ENCODE data around the gene ROR1. TPM values are rescaled to one million over a fixed set of nuclear protein-coding genes. Genes with fewer than 3 reads are reported as not detected.
A peak's percentile ranks its signal among the peaks of the same experiment; 100 is the strongest.

Gene ROR1
- total RNA-seq, 1 donor from 2014 or later: 13.6 TPM

DNA sequence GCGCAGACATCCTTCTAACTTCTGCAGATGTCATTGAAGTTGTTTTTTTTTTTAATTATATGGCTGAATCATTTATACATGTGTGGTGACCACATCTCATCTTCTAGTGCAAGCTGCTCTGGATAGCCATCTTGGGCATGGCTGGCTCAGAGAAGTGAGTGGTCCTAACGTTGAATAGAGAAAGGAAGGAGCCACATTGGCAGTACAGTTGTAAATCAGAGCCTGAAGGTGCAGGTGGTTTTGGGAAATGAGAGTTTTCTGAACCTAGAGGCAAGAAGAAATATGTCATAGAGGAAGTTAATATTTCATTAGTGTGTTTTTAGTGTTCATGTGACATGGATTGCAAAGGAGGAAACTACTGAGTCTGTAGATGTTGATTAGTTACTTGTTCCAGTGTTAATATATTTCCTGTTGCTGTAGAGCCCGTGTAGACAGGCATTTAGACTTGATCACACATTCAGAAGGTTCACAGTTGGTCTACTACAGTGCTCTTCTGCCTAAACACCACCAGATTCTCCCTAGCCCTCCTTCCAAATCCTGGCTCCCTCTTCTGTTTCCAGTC is 163.7 kb downstream of the ROR1 start:
- no peak for DNase-seq

DNA sequence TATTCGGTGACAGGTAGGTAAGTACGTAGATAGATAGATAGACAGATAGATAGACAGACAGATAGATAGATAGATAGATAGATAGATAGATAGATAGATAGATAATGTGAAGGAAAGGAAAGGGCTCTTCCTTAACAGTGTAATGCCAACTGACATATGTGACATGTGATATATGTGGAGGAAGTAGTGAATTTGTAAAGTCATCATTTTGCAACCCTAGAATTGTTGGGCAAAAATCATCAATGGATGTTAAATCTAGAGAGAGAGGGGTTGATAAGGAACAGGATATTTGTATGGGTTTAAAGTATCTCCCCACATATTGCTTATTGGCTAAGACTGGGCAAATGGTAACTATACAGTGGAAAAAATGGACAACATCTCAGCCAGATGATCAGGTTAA is 166.6 kb downstream of the ROR1 start:
- DNase-seq: no peak

DNA sequence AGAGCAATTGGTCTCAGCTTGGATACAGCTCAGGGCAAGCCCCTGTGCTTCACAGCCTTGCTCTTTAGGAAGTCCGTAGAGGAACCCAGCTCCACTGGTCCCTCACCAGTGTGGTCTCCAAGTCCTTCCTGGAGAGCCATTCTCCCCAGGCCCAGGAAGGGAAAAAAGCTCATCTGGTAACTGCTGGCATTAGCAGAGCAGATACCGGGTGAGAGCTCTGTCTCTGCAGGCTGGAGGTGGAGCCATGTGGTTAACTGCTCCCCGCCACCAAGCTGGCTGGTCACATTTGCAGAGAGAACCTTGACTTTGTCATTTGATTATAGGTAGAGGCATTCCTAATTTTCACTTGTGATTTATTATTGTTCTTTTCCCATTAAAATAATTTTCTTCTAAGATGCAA is 169.6 kb downstream of the ROR1 start:
- DNase-seq: no peak

DNA sequence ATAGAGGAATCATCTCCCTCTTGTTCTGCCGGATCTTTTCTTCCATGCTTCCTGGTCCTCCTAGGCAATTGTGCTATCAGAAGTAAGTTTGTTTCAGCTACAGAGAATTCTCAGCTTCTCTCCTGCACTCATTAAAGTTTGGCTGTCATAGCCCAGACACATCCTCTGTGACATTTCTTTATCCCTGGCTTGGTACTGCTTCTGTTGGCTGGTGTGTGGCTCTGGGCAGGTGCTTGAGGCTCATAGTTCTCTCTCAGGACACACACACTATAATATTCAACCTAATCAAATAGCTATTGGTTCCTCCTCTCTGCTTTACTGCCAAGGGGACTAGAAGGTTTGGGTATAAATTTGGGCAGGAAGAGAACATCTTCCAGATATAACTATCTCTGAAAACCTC is 172.1 kb downstream of the ROR1 start:
- no peak for DNase-seq

DNA sequence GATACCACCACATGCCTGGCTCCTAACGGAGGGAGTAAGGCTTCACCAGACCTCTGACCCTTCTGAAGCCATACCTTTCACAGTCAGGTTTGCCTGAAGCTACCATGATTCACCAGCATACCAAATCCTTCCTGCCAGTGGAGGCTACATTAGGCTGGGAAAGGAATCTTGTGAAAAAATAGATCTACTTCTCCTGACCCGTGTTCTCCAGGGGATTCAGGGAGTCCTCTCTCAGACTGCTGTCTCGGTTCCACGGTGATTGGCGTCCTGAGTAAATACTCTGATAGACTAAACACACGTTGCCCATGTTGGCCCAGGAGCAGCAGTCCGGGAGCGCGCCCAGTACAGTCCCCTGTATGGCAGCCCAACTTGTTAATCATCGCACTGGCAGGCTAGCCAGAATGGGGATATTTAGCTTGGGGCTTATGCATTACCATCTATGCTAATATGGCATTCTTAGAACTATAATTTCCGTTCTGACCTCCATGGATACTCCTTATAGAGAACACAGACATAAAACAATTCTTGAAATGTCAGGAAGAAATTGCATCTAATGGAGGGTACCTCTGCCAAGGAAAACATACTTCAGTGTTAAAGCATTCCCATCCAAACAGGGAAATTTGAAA is 173.2 kb downstream of the ROR1 start:
- DNase-seq: peak; percentile 28

DNA sequence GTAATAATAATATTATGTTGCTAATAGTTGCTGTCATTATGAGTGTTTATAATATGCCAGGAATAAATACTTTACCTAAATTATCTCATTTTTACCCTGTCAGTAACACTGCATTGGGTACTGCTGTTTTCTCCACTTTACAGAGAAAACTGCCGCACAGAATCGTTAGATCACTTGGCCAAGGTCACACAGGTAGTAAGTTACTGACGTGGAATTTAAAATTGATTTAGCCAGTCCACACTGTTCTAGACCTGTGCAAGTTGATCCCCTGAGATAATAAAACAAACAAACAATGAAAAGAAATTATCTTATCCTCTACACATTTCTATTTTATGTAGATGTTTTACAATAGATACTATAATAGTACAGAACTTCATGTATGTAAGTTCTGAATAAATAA is 174.1 kb downstream of the ROR1 start:
- DNase-seq: no peak

DNA sequence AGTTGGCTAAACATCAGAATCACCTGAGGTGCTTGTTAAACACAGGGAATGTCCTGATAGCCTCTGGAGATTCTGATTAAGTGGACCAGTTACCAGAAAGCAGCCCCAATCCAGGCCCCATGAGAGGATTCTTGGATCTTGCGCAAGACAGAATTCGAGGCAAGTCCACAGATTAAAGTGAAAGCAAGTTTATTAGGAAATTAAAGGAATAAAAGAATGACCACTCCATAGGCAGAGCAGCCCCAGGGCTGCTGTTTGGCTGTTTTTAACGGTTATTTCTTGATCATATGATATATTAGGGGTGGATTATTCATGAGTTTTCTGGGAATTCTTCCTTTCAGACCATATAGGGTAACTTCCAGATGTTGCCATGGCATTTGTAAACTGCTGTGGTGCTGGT is 176.2 kb downstream of the ROR1 start:
- no peak for DNase-seq

DNA sequence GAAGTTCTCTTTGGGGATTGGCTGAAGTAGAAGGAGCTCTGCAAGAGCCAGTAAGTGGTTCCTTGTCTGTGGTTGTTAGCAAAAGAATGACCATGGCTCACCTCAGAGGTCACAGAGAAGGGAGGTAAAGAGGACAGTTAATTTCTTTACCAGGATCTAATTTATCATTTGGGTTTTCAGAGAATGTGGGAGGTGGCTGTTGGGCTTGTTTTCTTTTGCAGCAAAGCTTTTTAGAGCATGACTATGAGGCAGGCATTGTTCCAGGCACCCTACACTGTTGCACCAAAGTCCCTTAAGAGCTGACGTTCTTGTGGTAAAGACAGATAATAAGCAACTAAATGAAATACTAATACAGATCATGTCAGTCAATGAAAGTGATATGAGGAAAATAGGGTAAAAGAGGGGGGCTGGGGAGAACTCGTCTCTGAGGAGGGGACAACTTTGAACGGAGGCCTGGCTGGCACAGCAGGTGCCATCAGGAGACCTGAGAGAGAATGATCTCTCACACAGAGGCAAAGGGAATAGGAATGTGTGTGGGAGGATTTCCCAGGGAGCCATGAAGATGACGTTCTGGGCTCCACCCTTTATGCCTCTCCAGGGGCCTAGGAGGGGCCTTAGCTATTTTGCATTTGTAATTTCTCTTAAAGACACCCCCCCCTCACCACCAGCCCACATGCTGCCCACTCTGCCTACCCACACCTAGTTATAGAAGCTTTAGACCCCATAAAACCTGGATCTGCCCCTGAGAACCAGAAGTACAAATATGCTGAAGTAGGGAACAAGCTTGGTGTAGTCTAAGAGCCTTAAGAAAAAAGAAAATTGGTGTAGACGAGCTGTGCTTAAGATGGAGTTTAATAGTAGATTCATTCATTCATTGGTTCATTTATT is 177.5 kb downstream of the ROR1 start:
- DNase-seq: no peak

DNA sequence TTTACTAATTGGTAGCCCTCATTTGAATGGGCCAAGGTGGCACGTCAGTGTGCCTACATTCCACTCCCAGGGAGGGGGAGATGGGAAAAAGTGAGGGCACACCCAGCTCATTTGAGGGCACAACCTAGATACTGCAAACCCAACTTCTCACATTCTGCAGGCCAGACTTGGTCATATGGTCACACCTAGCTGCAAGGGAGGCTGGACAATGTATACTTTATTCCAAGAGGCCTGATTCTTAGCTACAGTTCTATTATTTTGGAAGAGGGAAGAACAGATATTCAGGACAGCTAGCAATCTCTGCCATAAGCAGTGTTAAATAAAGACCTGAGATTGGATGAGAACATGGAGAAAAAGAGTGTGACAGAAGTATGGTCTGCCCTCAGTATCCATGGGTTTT is 180.4 kb downstream of the ROR1 start:
- no peak for DNase-seq

DNA sequence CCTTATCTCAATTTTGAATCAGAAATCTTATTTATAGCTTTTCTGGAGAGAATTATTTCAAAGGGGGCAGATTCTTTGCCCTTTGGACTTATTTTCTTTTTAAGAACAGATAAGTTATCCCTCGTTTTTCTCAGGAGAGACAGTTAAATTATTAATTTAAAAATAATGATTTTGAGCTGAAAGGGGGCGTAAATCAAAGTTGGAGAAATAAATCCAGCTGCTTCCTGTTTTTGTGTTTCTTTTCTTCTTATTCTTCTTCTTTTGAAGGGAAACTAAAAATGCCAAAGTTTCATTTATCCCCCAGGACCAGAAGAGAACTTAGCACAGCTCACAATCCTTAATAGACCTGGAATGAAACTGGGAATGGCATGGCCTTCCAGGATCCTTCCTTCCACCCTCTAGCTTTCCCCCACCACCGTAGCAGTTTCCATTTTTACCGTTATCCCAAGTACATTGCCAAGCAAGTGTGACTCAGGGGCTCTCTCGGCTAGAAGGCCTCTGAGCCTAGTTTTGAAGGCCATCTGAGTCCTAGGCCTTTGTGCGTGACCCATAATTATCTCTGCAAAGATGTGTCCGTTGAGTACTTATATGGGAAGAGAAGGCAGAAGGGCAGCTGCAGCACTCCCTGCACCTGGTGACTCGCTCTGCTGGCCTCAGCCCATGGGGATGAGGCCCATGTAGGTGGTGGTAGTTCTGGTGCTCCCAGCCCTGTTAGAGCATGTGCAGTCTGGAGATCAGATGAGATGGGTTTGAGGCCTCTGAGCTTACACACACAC is 181.7 kb downstream of the ROR1 start:
- DNase-seq: no peak

DNA sequence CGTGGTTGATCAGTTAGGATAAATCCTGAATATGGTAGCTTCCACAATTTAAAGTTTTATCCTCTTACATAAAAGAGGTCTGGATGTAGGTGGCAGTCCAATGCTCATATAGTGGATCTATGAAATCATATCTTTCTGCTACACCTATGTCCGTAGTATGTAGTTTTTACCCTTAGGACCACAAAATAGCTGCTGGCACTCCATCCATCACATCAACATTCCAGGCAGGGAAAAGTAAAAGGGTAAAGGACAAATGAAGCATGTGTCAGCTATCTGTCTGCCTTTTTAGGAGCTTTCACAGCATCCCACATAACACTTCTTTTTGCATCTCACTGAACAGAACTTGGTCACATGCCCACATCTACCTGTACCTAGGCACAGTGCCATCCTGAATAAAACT is 184.7 kb downstream of the ROR1 start:
- no peak for DNase-seq

DNA sequence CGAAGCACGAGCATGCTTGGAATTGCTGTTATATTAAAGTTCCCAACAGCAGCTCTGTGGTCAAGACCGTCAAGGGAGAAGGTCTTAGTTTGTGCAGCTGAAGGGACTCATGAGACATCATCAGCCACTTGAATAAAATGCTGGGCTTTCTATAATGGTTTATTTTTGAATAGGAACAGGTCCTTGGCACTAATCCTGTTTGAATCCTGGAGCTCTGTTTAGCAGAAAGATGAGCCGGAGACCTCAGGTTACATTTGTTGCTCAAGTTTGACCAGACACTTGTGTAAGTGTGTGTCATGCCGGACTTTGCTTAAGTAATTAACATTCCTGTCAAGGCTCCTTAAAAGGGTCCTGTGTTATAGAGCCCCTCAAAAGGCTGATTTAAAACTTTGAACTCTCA is 186.5 kb downstream of the ROR1 start:
- peak; percentile 64 for DNase-seq

DNA sequence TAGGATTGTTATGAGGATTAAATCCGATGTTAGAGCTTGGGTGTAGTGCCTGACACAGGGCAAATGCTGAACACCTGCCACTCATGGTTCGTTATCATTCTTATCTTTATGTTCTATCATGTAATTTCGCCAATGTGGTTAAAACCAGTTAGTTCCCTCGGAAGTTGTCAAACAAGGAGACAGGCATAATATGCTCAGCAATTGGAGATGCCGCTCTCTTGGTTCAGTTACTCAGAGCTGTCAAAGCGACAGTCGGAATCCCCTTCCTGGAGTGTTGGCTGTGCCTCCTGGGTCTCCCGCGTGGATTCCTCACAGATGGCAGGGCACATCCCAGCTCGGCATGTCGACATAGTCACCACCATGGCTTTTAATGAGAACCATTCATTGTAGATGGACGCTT is 192.2 kb downstream of the ROR1 start:
- DNase-seq: no peak

DNA sequence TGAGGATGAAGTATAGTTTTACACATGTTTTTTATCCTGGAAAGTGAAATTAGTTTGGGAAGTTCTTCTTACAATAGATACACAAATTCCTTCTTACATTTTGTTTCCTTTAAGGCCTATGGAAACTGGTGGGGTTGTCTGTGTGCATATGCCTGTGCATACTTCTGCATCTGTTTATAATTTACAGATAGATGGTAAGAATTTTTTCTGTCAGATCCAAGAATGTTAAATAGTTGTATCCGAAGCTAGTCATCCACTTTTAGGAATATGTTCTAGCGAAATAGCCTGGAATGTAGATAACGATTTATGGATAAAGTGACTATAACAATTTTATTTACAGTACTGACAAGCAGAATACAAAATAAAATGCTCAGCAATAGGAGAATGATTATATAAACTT is 194.1 kb downstream of the ROR1 start:
- no peak for DNase-seq

DNA sequence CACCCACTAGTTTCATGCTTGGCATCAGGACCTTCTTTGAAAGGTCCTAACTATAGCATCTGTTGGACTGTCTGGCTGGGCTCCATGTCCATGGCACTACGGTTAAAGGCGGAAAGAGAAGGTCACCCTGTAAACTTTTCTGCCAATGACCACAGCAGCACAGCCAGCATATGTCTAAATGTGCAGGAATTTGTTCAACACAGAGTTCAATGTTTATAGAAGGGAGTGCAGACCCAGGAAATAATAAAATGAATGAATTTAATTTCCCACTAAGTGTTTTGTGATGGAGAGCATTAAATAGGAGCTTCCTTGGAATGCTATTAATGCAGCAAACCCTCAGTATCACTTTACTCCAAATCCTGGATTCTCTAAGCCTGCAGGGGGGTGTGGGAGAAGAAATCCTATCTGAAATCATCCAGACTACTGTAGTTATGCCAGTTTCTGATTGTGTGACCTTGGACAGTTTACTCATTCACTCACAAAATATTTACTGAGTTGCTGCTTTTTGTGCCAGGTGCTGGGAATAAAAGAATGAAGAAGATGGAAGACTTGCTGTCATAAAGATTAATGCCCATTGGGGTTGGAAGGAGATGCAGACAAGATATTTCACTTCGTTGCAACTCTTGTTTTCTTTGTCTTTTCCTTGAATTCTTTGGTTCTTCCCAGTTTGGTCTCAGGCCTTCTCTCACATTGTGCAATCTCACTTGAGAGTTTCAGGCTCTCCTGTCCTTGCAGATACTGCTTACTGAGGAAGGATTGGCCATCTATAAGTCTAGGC is 195.0 kb downstream of the ROR1 start:
- DNase-seq: no peak

DNA sequence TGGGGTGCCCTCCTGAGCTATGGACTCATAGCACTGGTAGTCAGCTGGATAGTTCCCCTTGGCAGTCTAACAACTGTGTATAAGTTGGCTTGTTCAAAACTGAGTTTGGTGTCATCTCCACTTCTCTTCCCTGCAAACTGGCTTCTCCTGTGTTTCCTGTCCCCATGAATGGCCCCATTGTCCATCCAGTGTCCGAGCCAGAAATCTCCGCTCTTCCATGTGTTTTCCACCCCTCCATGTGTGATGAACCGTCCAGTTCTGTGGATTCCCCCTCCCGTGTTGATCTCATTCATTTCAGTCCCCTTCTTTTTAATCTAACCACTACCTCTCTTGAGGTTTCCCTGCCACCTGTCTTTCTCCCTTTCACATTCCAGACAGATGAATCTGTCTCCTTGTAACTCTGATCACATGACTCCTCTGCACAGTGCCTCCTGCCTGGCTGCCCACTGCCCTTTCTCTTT is 195.7 kb downstream of the ROR1 start:
- DNase-seq: no peak

DNA sequence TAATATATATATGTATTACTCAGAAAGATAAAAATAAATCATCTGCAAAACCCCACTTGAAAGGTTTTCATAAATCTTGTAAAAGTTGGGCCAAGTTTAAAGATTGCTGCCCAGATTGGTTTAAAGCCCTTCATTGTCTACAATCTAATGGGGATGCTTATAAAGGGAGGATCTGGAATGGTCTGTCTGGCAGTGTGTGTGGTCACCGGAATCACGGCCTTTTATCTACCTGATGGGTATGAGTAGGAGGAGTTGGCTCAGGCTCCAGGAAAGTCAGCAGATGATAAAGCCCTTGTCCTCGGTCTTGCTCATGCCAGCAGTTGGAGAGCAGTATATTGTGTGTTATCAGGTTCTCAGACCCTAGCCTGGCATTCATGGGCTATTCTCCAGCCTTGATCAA is 197.7 kb downstream of the ROR1 start:
- DNase-seq: no peak

DNA sequence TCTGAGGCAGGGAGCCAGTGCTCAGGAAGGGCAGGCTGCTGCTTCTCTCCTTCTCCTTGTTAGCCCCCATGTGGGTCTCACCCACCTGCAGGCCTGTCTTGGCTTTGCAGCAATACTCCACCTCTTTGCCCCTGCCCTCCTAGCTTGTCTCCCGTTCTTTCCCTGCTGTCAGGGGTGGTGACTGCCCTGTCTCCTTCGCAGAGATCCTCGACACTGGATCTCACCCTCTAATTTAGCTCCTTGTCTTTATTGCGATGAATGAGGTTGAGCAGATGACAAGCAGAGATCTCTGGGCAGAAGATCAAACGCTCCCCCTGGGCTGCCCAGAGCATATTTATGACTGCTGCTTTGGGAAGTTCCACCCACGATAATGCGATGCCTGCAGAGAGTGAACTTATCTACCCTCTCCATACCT is 199.2 kb downstream of the ROR1 start:
- DNase-seq: no peak

DNA sequence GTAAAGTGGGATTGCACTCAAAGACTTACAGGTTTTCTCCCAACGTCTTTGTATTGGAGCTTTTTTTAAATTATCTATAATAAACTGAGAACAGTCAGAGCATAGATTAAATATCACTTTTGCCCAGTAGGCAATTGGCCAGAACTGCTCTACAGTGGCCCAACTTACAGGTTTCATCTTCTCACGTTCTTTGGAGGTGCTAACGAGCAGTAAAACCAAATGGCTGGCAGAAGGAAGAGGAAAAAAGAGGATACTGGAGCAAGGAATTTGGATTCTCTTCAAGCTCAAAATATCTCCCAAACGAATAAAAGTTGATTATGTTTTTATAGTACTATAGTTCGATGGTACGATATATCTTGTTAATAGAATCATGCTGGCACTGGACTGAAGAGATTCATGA is 201.1 kb downstream of the ROR1 start:
- no peak for DNase-seq

DNA sequence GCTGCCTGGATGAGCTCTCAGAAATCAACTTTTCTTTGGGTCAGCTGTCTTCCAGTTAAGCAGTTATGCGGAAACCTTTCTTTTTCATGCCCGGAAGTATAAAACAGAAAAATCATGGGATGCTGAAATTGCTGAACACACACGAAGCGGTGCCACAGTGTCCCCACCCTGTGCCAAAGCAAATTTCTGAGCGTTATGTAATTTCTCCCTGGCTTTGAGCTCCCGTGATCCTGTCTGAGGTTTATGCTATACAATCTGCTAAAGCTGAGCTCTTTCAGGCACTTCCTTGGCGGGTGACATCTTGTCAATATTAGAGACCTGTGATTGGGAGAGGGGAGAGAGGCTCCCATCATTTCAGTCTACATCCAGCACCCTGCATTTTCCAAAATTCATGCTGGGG is 201.7 kb downstream of the ROR1 start:
- DNase-seq: no peak

DNA sequence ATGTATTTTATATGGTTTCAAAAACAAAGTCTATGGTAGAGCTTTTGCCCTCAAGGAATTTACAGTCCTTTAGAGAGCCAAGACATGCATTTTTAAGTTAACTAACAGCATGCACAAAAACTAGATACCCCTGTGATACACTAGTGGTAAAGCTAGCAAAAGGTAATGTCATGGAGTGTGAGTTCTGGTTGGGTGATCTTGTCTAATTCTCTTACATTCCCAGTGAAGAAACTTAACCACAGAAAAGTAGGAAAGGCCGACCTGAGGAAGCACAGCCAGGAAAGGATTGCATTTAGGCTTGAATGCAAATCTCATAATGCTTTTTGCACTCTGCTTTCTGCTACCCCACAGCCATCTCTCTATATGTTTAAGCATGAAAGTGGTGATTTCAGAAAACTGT is 202.2 kb downstream of the ROR1 start:
- DNase-seq: no peak

DNA sequence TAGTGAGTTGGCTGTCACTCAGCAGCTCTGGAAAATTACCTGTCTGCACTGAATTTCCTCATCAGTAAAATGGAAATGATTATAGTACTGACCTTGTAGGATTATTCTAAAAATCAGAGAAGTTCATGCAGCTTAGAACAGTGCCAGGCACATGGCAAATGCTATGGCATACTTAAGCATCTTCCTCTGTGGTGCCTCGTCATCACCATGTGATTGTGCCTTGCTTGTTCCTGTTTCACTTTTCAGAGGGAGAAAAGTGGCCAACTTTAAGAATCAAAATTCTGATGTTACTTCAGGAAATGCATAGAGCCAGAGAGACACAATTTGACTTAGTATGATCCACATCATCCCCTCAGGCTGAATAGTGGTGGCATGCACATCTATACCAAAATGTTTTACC is 203.6 kb downstream of the ROR1 start:
- DNase-seq: no peak
